ENCODE results near the gene MAN2A2. TPM values are rescaled to one million over a fixed set of nuclear protein-coding genes. Genes with fewer than 3 reads are reported as not detected.

Gene MAN2A2
- total RNA-seq, 1 donor from 2014 or later = 94.0 TPM

- DNase-seq = peak; percentile 92
- Histone ChIP-seq H3K4me3 (peak overlapping the region; percentile 85), H3K36me3 (peaks cover 19% of the 10 kb centered on the region), H3K4me1 (peaks cover 49% of the 10 kb centered on the region), H3K9me3 (no peaks in the 10 kb centered on the region), H3K27me3 (no peaks in the 10 kb centered on the region), H3K27ac (peak overlapping the region; percentile 71)
- peak; percentile 67 for ATAC-seq
- intact Hi-C loops (cut with DNase I) = no loop called here
- TF ChIP-seq CTCF (IDR thresholded peaks at IDR 0.05) = peak; percentile 89
Measured at GRCh38 chr15:90934256-90934948, 31.3 kb downstream of the MAN2A2 start.

- DNase-seq = peak; percentile 97
- no peak for TF ChIP-seq CTCF (IDR thresholded peaks at IDR 0.05)
- intact Hi-C loops (cut with DNase I) = no loop called here
- Histone ChIP-seq H3K4me3 (peak within 1 kb of the TSS; percentile 85), H3K4me1 (peaks cover 47% of the 10 kb centered on the region), H3K27me3 (no peaks in the 10 kb centered on the region), H3K36me3 (peaks cover 26% of the 10 kb centered on the region), H3K9me3 (no peaks in the 10 kb centered on the region), H3K27ac (peak within 1 kb of the TSS; percentile 71)
- ATAC-seq = peak; percentile 87
Measured at GRCh38 chr15:90934949-90935751, 32.0 kb downstream of the MAN2A2 start, which contains the start of gene UNC45A. UNC45A (plus strand) TSS chr15:90935285; CDS start chr15:90935325, 40 bp downstream.

GRCh38 chr15:90936823-90937222 is 33.7 kb downstream of the MAN2A2 start:
- Histone ChIP-seq H3K4me3 (no peak overlapping the region), H3K9me3 (no peaks in the 10 kb centered on the region), H3K4me1 (peaks cover 33% of the 10 kb centered on the region), H3K36me3 (peaks cover 43% of the 10 kb centered on the region), H3K27me3 (no peaks in the 10 kb centered on the region), H3K27ac (no peak overlapping the region)
- DNase-seq (no peak), ATAC-seq (no peak)
- TF ChIP-seq CTCF (IDR thresholded peaks at IDR 0.05) = no peak
- intact Hi-C loops (cut with DNase I) = no loop called here

- no peak for TF ChIP-seq CTCF (IDR thresholded peaks at IDR 0.05)
- intact Hi-C loops (cut with DNase I) = no loop called here
- peaks cover 58% of the 10 kb centered on the region for H3K36me3 ChIP-seq
Measured at GRCh38 chr15:90938261-90938660, 35.2 kb downstream of the MAN2A2 start.

GRCh38 chr15:90939756-90940155 is 36.7 kb downstream of the MAN2A2 start:
- intact Hi-C loops (cut with DNase I) = no loop called here

More at GRCh38 chr15:90938261-90938660, 35.2 kb downstream of the MAN2A2 start:
- Histone ChIP-seq H3K4me3 (no peak overlapping the region), H3K27me3 (no peaks in the 10 kb centered on the region), H3K4me1 (peaks cover 24% of the 10 kb centered on the region), H3K9me3 (no peaks in the 10 kb centered on the region), H3K27ac (no peak overlapping the region)
- no peak for ATAC-seq
- DNase-seq = no peak

More at GRCh38 chr15:90939756-90940155, 36.7 kb downstream of the MAN2A2 start:
- Histone ChIP-seq H3K4me3 (no peak overlapping the region), H3K4me1 (peaks cover 14% of the 10 kb centered on the region), H3K27ac (no peak overlapping the region), H3K36me3 (peaks cover 73% of the 10 kb centered on the region), H3K27me3 (no peaks in the 10 kb centered on the region), H3K9me3 (no peaks in the 10 kb centered on the region)
- no peak for DNase-seq
- ATAC-seq = no peak
- TF ChIP-seq CTCF (IDR thresholded peaks at IDR 0.05) = no peak

Measured in upper lobe of right lung (tissue), 1 donor.